ENCODE data around the gene PPL. TPM values are rescaled to one million over a fixed set of nuclear protein-coding genes. Genes with fewer than 3 reads are reported as not detected.
"Not testable (repeated sequence)": the region's sequence is repeated elsewhere in the genome, so short reads cannot be mapped to it uniquely, and the experiment has no call there.

The PPL gene
- total and polyA plus RNA-seq, 3 donors from 2014 or later: 5.4 to 6.8 (median 6.1) TPM

DNA sequence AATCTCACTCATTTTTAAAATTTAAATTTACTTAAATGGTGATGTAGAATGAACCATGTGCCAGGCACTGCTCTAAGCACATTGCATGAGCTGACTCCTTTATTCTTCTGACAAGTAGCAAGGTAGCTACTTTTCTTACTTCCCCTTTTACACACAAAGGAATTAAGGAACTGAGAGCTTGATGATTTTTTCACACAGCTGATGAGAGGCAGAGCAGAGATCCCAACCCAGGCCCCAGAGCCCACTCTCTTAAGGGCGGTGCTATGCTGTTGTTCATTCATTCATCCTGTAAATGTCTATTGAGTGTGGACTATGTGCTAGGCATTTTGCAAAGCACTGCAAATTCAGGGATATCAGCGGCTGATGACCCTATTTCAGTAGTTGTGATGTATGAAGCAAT lies 39.1 kb upstream of the PPL start:
- Histone ChIP-seq H3K27ac (no peak overlapping the region), H3K4me1 (no peaks in the 10 kb centered on the region), H3K4me3 (no peak overlapping the region), H3K9me3 (no peaks in the 10 kb centered on the region), H3K36me3 (ENCODE audit: low read depth, missing control alignments) (no peaks in the 10 kb centered on the region), H3K27me3 (no peaks in the 10 kb centered on the region)
- WGBS, 2 donors: 94% methylated on average over 2 of the region's 2 CpGs
- DNase-seq: no peak
- intact Hi-C loops (cut with DNase I; ENCODE audit: low total_unique reads): no loop called here
- TF ChIP-seq POLR2A (IDR thresholded peaks at IDR 0.05): no peak
- TF ChIP-seq, protein P1, sequence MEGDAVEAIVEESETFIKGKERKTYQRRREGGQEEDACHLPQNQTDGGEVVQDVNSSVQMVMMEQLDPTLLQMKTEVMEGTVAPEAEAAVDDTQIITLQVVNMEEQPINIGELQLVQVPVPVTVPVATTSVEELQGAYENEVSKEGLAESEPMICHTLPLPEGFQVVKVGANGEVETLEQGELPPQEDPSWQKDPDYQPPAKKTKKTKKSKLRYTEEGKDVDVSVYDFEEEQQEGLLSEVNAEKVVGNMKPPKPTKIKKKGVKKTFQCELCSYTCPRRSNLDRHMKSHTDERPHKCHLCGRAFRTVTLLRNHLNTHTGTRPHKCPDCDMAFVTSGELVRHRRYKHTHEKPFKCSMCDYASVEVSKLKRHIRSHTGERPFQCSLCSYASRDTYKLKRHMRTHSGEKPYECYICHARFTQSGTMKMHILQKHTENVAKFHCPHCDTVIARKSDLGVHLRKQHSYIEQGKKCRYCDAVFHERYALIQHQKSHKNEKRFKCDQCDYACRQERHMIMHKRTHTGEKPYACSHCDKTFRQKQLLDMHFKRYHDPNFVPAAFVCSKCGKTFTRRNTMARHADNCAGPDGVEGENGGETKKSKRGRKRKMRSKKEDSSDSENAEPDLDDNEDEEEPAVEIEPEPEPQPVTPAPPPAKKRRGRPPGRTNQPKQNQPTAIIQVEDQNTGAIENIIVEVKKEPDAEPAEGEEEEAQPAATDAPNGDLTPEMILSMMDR (IDR thresholded peaks at IDR 0.05): no peak

DNA sequence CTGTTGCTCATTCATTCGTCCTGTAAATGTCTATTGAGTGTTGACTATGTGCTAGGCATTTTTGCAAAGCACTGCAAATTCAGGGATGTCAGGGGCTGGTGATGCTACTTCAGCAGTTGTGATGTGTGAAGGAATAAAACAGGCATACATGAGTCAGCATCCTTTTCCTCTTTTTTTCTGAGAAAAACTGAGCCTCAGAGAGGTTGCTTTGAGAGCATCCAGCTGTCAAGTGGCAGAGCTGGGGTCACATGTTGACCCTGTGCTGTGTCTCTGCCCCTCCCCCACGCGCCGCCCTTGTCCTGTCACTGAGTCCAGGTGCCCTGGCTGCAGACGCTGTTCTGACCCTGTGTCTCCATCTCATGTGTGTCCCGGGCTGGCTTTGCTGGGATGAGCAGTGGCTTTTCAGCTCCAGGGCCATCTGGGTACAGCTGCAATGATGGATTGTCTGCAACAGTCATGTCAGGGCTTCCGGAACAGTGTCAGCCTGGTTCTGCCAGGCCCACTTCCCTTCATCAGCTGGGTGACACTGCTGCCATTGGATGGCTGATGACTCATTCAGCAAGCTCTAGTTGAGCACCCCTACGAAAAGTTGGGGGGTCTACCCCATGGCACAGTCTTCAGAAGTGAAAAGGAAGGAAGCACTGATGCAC lies 36.1 kb upstream of the PPL start:
- H3K4me1 ChIP-seq: no peaks in the 10 kb centered on the region
- H3K9me3 ChIP-seq: no peaks in the 10 kb centered on the region
- WGBS, 2 donors: 60 to 87% methylated on average over 3 to 8 of the region's 8 CpGs
- H3K27ac ChIP-seq: no peak overlapping the region
- DNase-seq: no peak
- H3K27me3 ChIP-seq: no peaks in the 10 kb centered on the region
- TF ChIP-seq, protein P1 (IDR thresholded peaks at IDR 0.05): no peak
- TF ChIP-seq POLR2A (IDR thresholded peaks at IDR 0.05): no peak
- intact Hi-C loops (cut with DNase I; ENCODE audit: low total_unique reads): no loop called here
- no peaks in the 10 kb centered on the region for H3K36me3 ChIP-seq (ENCODE audit: low read depth, missing control alignments)
- no peak overlapping the region for H3K4me3 ChIP-seq

DNA sequence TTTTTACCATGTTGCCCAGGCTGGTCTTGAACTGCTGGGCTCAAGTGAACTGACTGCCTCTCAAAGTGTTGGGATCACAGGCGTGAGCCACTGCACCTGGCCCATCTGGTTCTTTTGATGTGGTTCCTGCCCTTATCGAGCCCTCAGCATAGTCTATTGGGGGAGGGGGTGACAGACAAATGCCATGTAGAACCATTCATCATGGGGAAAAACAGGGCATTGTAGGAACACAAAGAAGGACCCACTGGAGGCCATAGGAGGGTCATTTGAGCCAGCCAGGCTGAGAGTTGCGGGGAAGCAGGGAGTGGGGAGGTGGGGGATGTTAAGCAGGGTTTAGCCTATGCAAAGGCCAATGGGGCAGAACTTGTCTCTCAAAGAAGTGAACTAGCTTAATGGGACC lies 33.1 kb upstream of the PPL start:
- TF ChIP-seq, protein P1 (IDR thresholded peaks at IDR 0.05): no peak
- no peak for TF ChIP-seq POLR2A (IDR thresholded peaks at IDR 0.05)
- Histone ChIP-seq H3K27me3 (no peaks in the 10 kb centered on the region), H3K4me3 (no peak overlapping the region), H3K4me1 (no peaks in the 10 kb centered on the region), H3K27ac (no peak overlapping the region), H3K36me3 (ENCODE audit: low read depth, missing control alignments) (no peaks in the 10 kb centered on the region), H3K9me3 (no peaks in the 10 kb centered on the region)
- no peak for DNase-seq
- intact Hi-C loops (cut with DNase I; ENCODE audit: low total_unique reads): no loop called here
- WGBS, 2 donors: 72 to 75% methylated on average over 2 to 3 of the region's 3 CpGs

DNA sequence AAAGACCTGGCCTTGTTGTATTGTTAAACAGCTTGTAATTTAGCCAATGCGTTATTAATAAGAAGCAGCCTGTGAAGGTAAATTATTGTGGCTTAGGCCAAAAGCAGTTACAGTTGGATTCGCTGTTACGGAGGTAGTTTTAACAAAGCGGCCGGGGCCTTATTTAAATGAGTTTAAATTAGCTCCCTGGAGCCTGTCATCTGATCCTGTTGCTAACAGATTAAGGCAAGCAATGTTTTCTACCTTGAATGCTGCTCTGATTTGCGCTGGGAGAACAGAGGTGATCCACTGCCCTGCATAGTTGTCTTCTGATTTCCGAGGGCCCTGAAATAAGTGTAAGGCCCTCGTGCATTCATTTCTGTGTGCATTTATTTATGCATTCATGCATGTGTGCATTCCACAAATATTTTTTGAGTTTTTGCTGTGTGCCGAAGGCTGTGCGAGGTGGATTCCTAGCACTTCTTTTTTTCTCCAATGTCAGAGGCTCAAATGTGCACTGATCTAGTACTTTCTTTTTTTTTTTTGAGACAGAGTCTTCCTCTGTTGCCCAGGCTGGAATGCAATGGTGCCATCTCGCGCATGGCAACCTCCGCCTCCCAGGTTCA lies 32.0 kb upstream of the PPL start:
- no peak overlapping the region for H3K27ac ChIP-seq

GRCh38 chr16:4968278-4968677 lies 31.3 kb upstream of the PPL start:
- intact Hi-C loops (cut with DNase I; ENCODE audit: low total_unique reads); H3K27ac ChIP-seq: not testable (repeated sequence)
- 84 to 97% methylated on average over 12 of the region's 12 CpGs for WGBS, 2 donors

More for the DNA sequence above, 32.0 kb upstream of the PPL start:
- H3K4me3 ChIP-seq: no peak overlapping the region
- no peaks in the 10 kb centered on the region for H3K27me3 ChIP-seq
- WGBS, 2 donors: 83 to 85% methylated on average over 13 of the region's 13 CpGs
- H3K9me3 ChIP-seq: no peaks in the 10 kb centered on the region
- no peak for TF ChIP-seq POLR2A (IDR thresholded peaks at IDR 0.05)
- TF ChIP-seq, protein P1 (IDR thresholded peaks at IDR 0.05): no peak
- no peaks in the 10 kb centered on the region for H3K36me3 ChIP-seq (ENCODE audit: low read depth, missing control alignments)
- H3K4me1 ChIP-seq: no peaks in the 10 kb centered on the region
- DNase-seq: no peak
- intact Hi-C loops (cut with DNase I; ENCODE audit: low total_unique reads): no loop called here

More at GRCh38 chr16:4968278-4968677, 31.3 kb upstream of the PPL start:
- not testable (repeated sequence) for H3K27me3 ChIP-seq; H3K4me1 ChIP-seq; H3K9me3 ChIP-seq; H3K36me3 ChIP-seq (ENCODE audit: low read depth, missing control alignments); DNase-seq; H3K4me3 ChIP-seq

All from testis (tissue), 3 donors.